ENCODE results near the gene SNX9.

The SNX9 gene

DNA sequence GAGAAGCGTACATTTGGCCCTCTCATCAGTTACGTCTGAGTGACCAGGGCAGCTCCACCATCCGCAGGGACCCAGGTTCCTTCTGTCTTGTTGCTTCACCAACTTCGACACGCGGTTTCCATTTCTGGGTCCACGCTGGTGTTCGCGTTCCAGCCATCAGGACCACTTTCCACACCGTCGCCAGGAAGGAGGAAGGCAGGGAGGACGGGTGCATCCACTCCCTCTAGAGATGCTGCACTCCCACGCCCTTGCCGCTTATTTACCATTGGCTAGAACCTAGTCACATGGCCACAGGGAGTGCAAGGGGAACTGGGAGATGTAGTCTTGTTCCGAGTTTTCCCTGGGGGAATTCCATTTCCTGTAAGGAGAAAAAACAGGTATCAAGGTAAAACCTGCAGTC lies 33.2 kb upstream of the SNX9 start:
- TF ChIP-seq, protein P1, sequence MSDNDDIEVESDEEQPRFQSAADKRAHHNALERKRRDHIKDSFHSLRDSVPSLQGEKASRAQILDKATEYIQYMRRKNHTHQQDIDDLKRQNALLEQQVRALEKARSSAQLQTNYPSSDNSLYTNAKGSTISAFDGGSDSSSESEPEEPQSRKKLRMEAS (IDR thresholded peaks at IDR 0.05) = no peak
- TF ChIP-seq, protein P2, sequence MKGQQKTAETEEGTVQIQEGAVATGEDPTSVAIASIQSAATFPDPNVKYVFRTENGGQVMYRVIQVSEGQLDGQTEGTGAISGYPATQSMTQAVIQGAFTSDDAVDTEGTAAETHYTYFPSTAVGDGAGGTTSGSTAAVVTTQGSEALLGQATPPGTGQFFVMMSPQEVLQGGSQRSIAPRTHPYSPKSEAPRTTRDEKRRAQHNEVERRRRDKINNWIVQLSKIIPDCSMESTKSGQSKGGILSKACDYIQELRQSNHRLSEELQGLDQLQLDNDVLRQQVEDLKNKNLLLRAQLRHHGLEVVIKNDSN (IDR thresholded peaks at IDR 0.05) = peak; percentile 94

DNA sequence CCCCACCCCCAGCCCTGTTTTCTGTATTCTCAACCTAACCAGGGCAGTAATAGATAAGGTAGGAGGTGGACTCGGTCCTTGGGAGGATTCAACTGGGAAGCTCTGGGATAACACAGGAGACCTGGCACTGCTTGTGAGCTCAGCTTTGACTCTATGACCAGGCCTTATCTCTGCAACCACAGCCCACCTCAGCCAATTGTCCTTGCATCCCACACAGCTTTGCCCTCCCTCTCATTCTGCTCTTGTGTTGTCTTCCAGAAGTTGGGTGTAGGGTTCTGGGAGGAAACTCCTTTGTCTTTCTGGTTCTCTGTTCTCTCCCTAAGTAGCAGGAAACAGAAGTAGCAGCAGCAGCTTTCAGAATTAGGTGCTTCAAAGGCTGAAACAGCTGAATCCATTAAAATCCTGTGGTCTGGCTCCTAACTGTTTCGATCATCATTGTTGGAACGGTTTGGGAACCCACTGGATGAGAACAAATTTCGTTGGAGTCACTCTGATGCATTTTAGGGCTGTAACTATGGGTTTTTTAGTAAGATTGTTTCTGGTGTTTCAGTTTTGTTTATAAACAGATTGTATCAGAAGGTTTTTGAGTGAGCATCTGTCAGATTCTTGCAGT lies 32.4 kb upstream of the SNX9 start:
- TF ChIP-seq, protein P3, sequence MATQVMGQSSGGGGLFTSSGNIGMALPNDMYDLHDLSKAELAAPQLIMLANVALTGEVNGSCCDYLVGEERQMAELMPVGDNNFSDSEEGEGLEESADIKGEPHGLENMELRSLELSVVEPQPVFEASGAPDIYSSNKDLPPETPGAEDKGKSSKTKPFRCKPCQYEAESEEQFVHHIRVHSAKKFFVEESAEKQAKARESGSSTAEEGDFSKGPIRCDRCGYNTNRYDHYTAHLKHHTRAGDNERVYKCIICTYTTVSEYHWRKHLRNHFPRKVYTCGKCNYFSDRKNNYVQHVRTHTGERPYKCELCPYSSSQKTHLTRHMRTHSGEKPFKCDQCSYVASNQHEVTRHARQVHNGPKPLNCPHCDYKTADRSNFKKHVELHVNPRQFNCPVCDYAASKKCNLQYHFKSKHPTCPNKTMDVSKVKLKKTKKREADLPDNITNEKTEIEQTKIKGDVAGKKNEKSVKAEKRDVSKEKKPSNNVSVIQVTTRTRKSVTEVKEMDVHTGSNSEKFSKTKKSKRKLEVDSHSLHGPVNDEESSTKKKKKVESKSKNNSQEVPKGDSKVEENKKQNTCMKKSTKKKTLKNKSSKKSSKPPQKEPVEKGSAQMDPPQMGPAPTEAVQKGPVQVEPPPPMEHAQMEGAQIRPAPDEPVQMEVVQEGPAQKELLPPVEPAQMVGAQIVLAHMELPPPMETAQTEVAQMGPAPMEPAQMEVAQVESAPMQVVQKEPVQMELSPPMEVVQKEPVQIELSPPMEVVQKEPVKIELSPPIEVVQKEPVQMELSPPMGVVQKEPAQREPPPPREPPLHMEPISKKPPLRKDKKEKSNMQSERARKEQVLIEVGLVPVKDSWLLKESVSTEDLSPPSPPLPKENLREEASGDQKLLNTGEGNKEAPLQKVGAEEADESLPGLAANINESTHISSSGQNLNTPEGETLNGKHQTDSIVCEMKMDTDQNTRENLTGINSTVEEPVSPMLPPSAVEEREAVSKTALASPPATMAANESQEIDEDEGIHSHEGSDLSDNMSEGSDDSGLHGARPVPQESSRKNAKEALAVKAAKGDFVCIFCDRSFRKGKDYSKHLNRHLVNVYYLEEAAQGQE (IDR thresholded peaks at IDR 0.05; ENCODE audit: low read depth) = no peak
- TF ChIP-seq, protein P1 (IDR thresholded peaks at IDR 0.05) = no peak
- TF ChIP-seq EP300 (IDR thresholded peaks at IDR 0.05; ENCODE audit: borderline replicate concordance) (no peak), RAD21 (IDR thresholded peaks at IDR 0.05; ENCODE audit: low read depth) (no peak), NFIC (IDR thresholded peaks at IDR 0.05) (no peak), EGR1 (IDR thresholded peaks at IDR 0.05) (no peak)

DNA sequence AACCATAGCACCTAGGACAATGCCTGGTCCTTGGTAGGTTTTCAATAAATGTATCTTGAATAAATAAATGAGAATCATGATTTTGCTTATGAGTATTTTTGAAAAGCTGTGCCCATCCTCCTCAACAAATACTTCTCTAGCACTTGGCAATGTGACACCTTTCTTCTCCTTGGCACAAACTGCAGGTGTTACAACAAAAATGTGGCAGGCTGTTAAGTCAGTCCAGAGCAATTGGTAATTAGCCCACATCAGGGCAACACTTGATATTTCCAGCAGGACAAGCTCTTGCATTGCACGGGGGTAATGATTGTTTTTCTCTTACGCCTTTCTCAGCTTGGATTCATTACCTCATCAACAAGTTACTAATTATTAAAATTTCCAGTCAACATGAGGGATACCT lies 31.6 kb upstream of the SNX9 start:
- peak; percentile 51; the same call in 1 of the 2 replicates for TF ChIP-seq EP300 (IDR thresholded peaks at IDR 0.05; ENCODE audit: borderline replicate concordance)
- TF ChIP-seq TAF1 (IDR thresholded peaks at IDR 0.05; ENCODE audit: low read depth) = no peak
- peak; percentile 9; the same call in 1 of the 2 replicates for TF ChIP-seq RAD21 (IDR thresholded peaks at IDR 0.05; ENCODE audit: low read depth)
- TF ChIP-seq TCF12 (IDR thresholded peaks at IDR 0.05; ENCODE audit: low read depth) = 0 out of 2 replicates have a peak, but pooled peaks have one; percentile 41
- TF ChIP-seq, protein P1 (IDR thresholded peaks at IDR 0.05) = 0 out of 2 replicates have a peak, but pooled peaks have one; percentile 37
- 0 out of 2 replicates have a peak, but pooled peaks have one; percentile 26 for TF ChIP-seq CEBPB (IDR thresholded peaks at IDR 0.05)
- TF ChIP-seq NFIC (IDR thresholded peaks at IDR 0.05) = peak; percentile 73
- TF ChIP-seq, protein P2 (IDR thresholded peaks at IDR 0.05) = no peak
- peak; percentile 65; the same call in 1 of the 2 replicates for TF ChIP-seq TEAD4 (IDR thresholded peaks at IDR 0.05)
- TF ChIP-seq EGR1 (IDR thresholded peaks at IDR 0.05) = no peak

DNA sequence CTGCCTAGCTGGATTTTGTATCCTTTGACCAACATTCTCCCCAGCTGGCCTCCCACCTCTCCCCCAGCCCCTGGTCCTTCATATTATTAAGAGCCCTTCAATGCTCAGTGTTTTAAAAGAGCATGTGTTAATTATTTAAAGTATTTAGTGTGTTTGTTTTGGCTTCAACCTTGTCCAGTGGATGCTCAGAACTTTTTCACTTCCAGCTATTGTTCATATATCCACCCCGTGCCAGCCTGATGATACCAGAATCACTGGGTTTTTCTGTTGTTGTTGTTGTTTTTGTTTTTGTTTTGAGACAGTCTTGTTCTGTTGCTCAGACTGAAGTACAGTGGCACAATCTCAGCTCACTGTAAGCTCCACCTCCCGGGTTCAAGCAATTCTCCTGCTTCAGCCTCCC lies 30.4 kb upstream of the SNX9 start:
- TF ChIP-seq CREB1 (IDR thresholded peaks at IDR 0.05; ENCODE audit: low read depth) (no peak), TAF1 (IDR thresholded peaks at IDR 0.05; ENCODE audit: low read depth) (no peak), YY1 (IDR thresholded peaks at IDR 0.05; ENCODE audit: low read depth) (no peak), EGR1 (IDR thresholded peaks at IDR 0.05) (no peak), ZBTB7A (IDR thresholded peaks at IDR 0.05; ENCODE audit: low read depth) (no peak), RAD21 (IDR thresholded peaks at IDR 0.05; ENCODE audit: low read depth) (no peak), TEAD4 (IDR thresholded peaks at IDR 0.05) (no peak), NFIC (IDR thresholded peaks at IDR 0.05) (no peak), CEBPB (IDR thresholded peaks at IDR 0.05) (no peak), TCF12 (IDR thresholded peaks at IDR 0.05; ENCODE audit: low read depth) (no peak), EP300 (IDR thresholded peaks at IDR 0.05; ENCODE audit: borderline replicate concordance) (no peak), FOXM1 (IDR thresholded peaks at IDR 0.05; ENCODE audit: borderline replicate concordance, low read depth) (no peak)
- TF ChIP-seq, protein P2 (IDR thresholded peaks at IDR 0.05) = no peak
- TF ChIP-seq, protein P3 (IDR thresholded peaks at IDR 0.05; ENCODE audit: low read depth) = no peak
- TF ChIP-seq, protein P1 (IDR thresholded peaks at IDR 0.05) = no peak

DNA sequence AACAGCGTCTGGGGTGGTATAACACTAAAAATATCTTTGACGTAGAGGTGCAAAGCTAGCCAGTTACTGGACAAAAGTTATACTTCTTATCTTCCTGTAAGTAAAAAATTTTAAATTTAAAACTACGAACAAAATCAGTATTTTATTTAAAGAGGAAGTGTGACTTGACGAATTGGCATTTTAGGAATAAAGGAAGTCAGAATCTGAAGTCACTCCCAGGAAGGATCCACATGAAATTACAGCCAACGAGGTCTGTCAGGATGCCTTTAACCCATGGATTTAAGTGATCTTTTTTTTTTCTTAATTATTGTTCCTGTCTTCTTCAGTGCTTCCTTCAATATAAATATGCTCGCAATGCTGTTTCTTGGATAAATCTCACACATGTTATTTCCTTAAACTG lies 27.2 kb upstream of the SNX9 start:
- TF ChIP-seq, protein P1 (IDR thresholded peaks at IDR 0.05) = no peak
- TF ChIP-seq TAF1 (IDR thresholded peaks at IDR 0.05; ENCODE audit: low read depth) (no peak), NFIC (IDR thresholded peaks at IDR 0.05) (no peak), TEAD4 (IDR thresholded peaks at IDR 0.05) (no peak)
- TF ChIP-seq, protein P2 (IDR thresholded peaks at IDR 0.05) = no peak

All from Ishikawa (cell line).